ENCODE results near the gene KIRREL3.

Gene KIRREL3

DNA sequence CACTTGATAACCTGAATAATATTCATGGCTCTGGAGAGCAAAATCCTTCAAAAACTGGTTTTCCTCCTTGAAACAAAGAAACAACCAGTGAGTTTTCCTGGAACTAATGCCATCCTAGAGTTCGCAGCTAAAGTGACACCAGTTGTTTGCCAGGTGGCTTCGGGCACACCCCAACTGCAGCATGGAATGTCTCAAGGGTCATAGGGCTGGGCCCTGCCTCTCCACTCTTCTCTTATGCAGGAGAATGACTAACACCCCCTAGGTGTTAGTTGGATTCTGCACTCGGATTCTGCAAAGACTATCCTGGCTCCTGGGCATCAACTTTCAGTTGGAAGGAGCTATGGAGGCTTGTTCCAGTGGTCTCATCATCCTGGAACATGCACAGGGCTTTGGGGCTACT, 98.8 kb downstream of the KIRREL3 start:
- DNase-seq, result no peak

DNA sequence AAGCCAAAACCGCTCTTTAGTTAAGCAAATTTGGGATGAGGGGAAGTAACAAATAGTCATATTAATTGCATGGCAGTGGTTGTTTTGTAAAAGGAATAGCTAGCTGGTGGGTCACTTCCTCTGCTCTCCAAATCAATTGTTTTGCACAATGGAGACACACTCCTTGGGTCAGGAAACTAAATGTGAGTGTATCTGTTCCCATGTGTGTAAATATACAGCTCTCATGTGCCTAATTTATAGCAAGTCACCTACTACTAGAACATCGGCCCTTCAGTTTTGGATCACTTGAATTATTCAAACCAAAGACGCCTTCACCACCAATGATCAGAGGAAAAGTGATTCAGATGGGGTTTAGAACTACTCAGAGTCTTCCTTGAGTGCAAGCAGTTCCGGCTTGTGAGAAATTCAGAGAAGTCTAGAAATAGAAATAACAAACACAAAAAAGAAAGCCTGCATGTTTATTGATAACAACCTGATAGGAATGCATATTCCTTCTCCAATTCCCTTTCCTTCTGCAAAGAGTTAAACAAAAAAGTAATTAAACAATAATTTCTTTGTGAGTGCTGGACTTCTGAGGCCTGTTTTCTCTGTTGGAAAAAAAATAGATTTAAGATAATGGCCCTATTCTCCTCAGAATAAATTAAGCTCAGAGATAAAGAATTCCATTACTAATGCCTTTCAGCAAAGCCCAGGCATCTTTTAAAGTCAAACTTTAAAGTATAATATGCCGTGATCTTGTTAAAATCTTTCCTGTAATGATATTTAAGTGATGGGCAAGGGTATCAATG, 100.4 kb downstream of the KIRREL3 start:
- no peak for DNase-seq

GRCh38 chr11:126898802-126899201, 101.8 kb downstream of the KIRREL3 start:
- no peak for DNase-seq

- no peak for DNase-seq
These were observed 103.1 kb downstream of the KIRREL3 start for GRCh38 chr11:126897430-126897829.

DNA sequence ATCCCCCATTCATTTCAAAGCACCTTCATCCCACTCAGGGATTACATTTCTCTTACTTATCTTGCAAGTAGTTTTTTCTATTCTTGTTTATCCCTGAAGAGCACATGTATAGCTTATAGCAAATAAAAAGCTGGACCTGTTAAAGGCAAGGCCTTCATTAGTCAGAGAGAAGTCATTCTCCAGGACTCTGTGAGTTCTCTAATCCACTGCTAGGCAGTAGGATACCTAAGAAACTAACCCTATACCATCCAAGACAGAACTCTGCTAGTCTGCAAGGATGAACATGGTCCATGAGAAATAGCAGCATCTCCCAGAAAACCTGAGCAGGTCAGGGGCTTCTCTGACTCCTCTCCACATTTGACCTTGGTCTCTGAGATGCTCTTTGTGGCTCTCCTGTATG, 104.5 kb downstream of the KIRREL3 start:
- DNase-seq, result no peak

DNA sequence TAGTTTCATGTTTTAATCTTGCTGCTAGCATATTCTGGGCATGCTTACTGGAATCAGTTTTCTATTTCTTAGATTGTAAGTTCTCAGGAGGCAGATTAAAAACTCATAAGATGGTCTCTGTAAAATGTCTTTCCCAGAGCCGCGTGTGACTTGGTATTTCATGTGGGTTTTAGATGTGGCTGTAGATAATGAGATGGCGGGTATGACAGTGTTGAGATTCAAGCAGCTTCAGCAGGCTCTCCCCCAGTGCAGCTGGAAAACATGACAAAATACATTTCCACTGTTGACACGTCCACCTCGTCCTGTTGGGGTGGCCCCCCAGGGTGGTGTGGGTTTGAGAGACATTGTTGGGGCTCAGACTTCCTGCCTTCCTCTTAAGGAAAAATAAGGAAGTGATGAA, 106.8 kb downstream of the KIRREL3 start:
- DNase-seq, result no peak

DNA sequence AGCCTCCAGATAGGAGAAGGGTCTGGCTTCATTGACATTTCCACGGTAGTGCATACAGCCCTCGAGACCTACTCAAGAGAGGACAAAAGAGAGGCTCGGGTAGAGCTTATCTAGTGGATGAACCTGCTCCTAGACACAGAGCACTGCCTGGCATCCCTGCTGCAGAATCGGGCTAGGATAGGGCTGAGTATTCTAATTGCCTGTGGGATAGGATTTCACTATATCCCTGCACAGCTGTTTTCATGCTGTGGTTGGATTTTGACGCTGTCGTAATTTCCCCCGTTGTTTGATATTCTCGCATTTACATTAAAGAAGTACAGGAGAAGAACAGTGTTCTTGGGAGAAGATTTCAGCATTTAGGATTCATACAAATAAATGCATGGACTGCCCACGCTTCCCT, 107.8 kb downstream of the KIRREL3 start:
- DNase-seq, result no peak

DNA sequence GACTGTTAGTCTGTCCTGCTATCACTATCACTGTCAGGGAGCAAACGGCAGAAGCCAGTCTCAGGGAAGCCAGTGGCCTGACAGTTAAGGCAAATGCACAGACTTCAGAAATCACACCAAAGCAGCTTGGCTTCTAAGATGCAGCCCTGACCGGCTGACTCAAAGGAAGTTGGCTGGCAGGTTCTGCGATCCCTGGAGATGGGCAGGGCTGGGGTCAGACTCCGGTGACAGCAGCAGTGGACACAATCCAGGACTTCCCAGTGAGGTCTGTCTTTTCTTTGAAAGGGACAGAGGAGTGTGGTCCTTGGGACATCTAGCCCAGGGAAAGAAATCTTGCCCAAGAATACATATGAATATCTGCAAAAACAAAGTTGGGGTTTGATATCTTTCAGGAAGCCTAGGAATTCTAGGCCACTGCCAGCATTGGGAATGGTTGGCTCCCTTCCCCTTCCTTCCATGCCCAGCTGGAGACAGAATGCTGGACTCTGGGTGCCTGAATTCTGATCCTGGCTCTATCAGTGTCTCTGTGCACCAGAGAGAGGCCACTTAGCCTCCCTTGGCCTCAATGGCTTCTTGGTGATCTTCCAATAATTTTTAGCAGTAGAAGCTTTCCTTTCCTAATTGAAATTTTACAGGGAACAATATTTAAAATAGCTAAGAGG, 108.9 kb downstream of the KIRREL3 start:
- no peak for DNase-seq

DNA sequence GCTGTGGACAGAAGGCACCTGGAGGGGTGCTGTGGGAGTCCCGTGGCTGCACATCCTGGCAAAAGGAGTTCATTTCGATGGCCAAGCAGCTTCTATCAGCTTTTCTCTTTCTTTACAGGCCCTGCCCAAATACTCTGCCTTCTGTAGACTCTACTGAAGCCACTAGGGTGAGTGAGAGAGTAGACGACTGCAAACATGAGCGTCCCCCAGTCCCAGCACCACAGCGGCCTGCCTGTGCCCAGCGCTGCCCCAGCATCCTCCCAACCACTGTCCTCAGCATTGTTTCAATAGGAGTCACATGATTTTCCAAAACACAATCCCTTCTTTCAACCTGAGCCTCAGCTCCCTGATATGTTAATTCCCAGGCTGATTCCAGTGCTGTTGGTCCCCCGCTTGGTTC, 110.0 kb downstream of the KIRREL3 start:
- no peak for DNase-seq

- DNase-seq, result no peak
These were observed 112.4 kb downstream of the KIRREL3 start for GRCh38 chr11:126888115-126888712.

DNA sequence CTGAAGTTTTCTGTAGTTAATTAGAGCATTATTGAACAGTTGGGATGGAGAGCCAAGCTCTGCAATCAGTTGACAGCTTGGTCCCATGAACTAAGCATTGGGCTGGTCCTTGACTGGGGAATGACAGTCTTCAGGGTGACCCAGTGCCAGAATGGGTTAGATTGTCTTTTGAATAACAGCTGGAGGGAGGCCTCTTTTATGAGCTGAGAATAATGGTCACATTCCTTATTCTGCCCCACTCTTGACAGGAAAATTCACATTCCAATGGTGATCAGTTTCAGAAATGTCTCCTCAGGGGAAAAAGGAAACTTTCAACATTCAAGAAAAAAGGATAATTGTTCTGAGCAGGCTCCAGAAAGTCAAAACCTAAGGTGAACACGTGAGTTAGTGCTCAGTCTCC, 113.9 kb downstream of the KIRREL3 start:
- DNase-seq, result no peak

- DNase-seq, result no peak
These were observed 114.5 kb downstream of the KIRREL3 start for GRCh38 chr11:126886085-126886484.

- no peak for DNase-seq
These were observed 116.0 kb downstream of the KIRREL3 start for GRCh38 chr11:126884594-126884993.

DNA sequence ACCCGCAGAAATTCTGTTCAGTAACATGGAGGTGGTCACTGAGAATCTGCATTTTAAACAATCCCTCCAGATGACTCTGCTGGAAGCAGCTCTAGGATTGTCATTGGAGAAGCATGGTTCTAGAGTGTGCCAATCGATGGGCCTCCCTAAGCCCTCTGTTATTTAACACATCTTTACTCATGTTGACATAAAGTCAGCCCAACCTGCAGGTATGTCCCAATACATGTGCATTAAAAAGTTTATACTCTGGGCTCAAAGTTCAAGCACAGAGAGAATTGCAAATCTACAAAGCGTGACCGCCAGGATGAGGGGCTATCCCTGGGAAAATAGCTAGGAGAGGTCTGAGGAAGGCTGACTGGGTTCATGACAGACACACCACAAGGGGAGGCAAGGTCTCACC, 116.4 kb downstream of the KIRREL3 start:
- DNase-seq, result no peak

- no peak for DNase-seq
These were observed 119.7 kb downstream of the KIRREL3 start for GRCh38 chr11:126880872-126881271.

GRCh38 chr11:126879516-126879915, 121.1 kb downstream of the KIRREL3 start:
- no peak for DNase-seq

DNA sequence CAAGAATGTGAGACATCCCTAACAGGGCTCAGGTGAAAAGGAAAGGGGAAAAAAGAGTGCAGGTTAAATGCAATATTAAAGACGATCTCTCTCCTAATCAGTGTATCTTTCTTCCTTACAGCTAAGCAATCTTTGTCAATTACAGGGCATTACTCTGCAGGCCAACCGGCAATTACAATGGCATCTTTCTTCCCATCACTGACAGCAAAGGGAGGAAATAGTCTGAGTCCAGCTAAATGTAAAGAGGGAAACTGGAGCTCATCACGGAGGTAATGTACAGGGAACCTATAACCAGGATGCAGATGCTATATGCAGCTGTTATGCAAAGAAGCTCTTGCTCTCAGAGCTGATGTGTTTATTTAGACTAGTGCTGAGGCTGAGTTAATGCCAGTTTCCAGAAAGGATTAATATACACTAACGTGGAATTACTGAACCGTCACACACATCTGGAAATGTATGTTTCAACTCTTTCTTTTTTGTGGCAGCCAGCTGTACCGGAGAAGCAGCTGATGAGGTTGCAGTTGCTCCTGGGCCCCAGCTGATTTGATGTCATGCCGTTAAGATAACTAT, 121.6 kb downstream of the KIRREL3 start:
- no peak for DNase-seq

- DNase-seq, result no peak
These were observed 125.7 kb downstream of the KIRREL3 start for GRCh38 chr11:126874831-126875230.

GRCh38 chr11:126874276-126874675, 126.3 kb downstream of the KIRREL3 start:
- no peak for DNase-seq

DNA sequence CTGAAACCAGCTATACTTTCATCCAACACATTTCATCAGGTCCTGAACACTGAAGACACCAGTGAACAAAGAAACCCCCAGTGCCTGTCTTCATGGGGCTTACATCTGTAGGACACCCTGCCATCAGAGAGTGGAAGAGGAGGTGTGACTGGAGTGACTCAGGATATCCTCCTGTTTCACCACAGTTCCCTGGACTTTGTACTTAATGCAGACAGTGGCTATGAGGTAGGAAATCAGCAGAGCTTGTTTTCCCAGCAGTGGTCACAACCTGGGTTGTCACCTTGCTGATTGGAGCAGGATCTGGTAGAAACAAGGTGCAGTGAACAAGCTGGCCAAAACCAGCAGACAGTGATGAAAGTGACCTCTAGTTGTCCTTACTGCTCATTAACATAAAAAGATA, 128.8 kb downstream of the KIRREL3 start:
- no peak for DNase-seq

DNA sequence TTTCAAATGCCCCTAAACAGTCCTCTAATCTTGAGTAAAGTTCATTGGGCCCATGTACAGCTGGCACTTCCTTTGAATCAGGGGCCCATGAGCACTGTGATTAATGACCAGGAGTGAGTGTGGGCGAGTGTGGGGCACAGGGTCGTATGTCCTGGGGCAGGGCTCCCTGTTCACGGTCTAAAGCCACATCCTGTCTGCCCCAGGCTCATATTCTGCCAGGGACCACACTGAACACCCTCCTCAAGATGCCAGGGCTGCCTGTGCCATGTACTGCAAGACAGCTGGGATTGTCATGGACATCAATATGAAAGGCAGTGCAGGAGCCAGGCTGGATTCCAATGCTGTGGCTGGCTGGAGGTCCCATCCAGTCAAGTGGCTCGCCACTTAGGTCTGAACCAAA, 130.5 kb downstream of the KIRREL3 start:
- no peak for DNase-seq

GRCh38 chr11:126868741-126869140, 131.8 kb downstream of the KIRREL3 start:
- no peak for DNase-seq

DNA sequence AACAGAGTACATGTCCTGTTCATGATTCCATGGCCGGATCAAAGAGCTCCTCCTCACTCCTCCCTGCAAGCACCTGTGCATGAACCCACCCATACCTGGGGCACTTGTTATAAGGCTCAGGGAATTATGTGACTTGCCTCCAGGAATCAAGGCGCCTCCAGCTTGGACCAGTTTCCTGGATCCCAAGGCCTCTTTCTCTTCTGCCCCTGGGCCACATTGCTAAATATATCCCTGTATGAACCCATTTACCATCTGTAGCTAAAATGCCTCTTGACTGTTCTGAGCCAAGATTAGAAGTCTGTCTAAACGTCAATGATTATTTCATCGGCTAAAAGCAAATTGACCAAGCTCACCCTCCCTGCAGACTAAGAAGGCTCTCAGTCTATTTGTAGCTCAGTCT, 135.6 kb downstream of the KIRREL3 start:
- DNase-seq, result no peak
